GM23338 (cell line): ENCODE measurements around the gene SLC6A3.

Source experiments
- CREB1 ChIP-seq: fragments of 250-450 bp; sonication (Bioruptor Pico); IDR thresholded peaks from 2 replicates; pipeline ENCODE4 v1.5.0; 2020; ENCODE audit warnings: low read depth, mild to moderate bottlenecking, moderate library complexity
- CTCF ChIP-seq, 2 experiments: fragments of 200-600 bp in 1 of 2; sonication (generic) in 1 of 2; conservative IDR thresholded peaks; 2 replicates each; pipeline versions ENCODE4 v1.5.1 to v1.6.1; 2016 to 2017; ENCODE audit warnings: antibody characterized with exemption in 2 of 2, low read depth in 2 of 2, mild to moderate bottlenecking in 2 of 2, moderate library complexity in 1 of 2
- EZH2 ChIP-seq: fragments of 200-600 bp; sonication (generic); IDR thresholded peaks from one replicate; pipeline ENCODE4 v1.8.0; 2017; ENCODE audit warnings: antibody characterized with exemption, mild to moderate bottlenecking, low read depth; ENCODE audit not compliant: unreplicated experiment
- REST ChIP-seq: IDR thresholded peaks from one replicate; pipeline ENCODE4 v1.6.1; 2018; ENCODE audit warnings: antibody characterized with exemption; ENCODE audit not compliant: unreplicated experiment

- TF ChIP-seq CREB1 (CRISPR knock-in tag) (no peak), CTCF (conservative IDR thresholded peaks at IDR 0.05; ENCODE audit: low read depth in 2 of 2) (no peak), REST (no peak), EZH2 (no peak)
Measured at GRCh38 chr5:1481266-1481958, 36.2 kb upstream of the SLC6A3 start.
